Cardiac muscle cell (in vitro differentiated cells and primary cell): ENCODE data around the gene GIPC1. TPM values are rescaled to one million over a fixed set of nuclear protein-coding genes. Genes with fewer than 3 reads are reported as not detected.

ENCODE experiments used
- DNase-seq, 2 donors: peaks; one replicate each; pipeline versions ENCODE4 v3.0.0 to v3.0.0-alpha.2; 2010 to 2017; ENCODE audit warnings: low read depth in 1 of 2, low spot score in 1 of 2
- H3K27ac ChIP-seq: fragments of 200-600 bp; sonication (generic); 2 replicates; pipeline ENCODE4 v1.5.1; 2016
- H3K27me3 ChIP-seq: fragments of 200-600 bp; sonication (generic); 2 replicates; pipeline ENCODE4 v1.6.0; 2016; ENCODE audit warnings: control low read depth
- H3K36me3 ChIP-seq: fragments of 200-600 bp; sonication (generic); 2 replicates; pipeline ENCODE4 v1.5.1; 2016; ENCODE audit warnings: control low read depth
- H3K4me1 ChIP-seq: fragments of 200-600 bp; sonication (generic); 2 replicates; pipeline ENCODE4 v1.8.1; 2017; ENCODE audit warnings: low read depth, mild to moderate bottlenecking, mixed run types
- H3K4me3 ChIP-seq: fragments of 200-600 bp; sonication (generic); 2 replicates; pipeline ENCODE4 v1.5.1; 2016; ENCODE audit warnings: mild to moderate bottlenecking
- H3K9me3 ChIP-seq: fragments of 200-600 bp; sonication (generic); 2 replicates; pipeline ENCODE4 v1.5.1; 2017; ENCODE audit warnings: low read depth, mild to moderate bottlenecking, control low read depth
- CTCF ChIP-seq: IDR thresholded peaks from 2 replicates; pipeline ENCODE4 v1.5.1; 2012; ENCODE audit warnings: low read depth, mild to moderate bottlenecking, low read length
- polyA plus RNA-seq: library from polyadenylated mRNA; unstranded; fragments of >200 nt; fragmentation: Nextera tagmentation; extraction: Ambion mirVana; gene quantifications from 2 replicates; pipeline ENCODE4 v1.2.1, GENCODE V29; 2016
- total RNA-seq: library from RNA; depleted of rRNA; stranded (reverse); fragments of >200 nt; gene quantifications from 2 replicates; pipeline ENCODE4 v1.2.3, GENCODE V29; 2016

GIPC1 gene
- total and polyA plus RNA-seq, 2 experiments from 2014 or later = 133 to 145 TPM

- Histone ChIP-seq H3K9me3 (no peaks in the 10 kb centered on the region), H3K27me3 (no peaks in the 10 kb centered on the region), H3K4me3 (no peak overlapping the region), H3K36me3 (no peaks in the 10 kb centered on the region), H3K27ac (peak overlapping the region; percentile 8), H3K4me1 (peaks cover 6% of the 10 kb centered on the region)
- TF ChIP-seq CTCF = no peak
- DNase-seq = peak in 1 of 2 donors; percentile 83
Measured at GRCh38 chr19:14434543-14435319, 61.2 kb downstream of the GIPC1 start.

DNA sequence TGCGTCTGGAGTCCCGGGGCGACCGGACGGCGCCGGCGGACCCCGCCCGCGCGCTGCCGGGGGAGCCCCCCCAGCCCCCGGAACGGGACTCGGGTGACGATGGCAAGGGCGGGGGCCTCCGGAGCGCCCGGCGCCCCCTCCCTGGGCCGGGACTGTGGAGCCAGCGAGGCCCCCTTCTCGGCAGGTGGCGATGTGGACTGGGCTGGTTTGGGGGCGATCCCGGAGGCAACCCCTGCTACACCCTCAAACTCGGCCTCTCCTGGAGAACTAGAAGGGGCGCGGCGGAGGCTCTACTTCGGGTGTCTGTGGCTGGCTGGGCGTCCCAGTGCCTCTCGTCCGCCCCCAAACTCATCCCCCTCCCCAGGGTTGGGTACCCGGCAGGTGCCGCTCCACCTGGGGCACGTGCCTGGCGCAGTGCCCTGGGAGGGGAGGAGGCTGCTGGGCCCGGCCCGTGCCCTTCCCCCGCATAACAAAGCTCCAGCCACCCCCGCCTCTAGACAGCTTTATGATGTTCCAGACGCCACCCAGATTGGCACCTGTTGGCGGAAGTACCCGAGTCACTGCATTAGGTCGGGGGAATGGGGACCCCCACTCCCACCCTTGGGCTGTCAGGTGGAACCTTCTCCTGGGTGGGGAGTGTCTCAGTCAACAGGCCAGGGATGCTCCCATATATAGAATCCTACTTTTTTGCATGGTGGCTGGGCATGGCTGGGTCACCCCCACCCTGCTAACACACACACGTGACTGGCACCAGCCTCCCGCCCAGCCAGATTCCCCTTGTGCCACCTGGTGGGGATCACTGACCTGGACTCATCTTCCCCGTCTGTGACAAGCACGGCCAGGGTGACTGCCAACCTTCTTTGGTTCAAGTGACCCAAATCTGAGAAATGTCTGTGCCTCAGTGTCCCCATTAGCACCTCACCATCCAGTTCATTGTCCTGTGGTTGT is 62.1 kb downstream of the GIPC1 start:
- peak overlapping the region; percentile 86 for H3K4me3 ChIP-seq
- no peak for TF ChIP-seq CTCF
- H3K27ac ChIP-seq = no peak overlapping the region
- peaks cover 6% of the 10 kb centered on the region for H3K4me1 ChIP-seq
- H3K27me3 ChIP-seq = no peaks in the 10 kb centered on the region
- no peak for DNase-seq
- H3K36me3 ChIP-seq = no peaks in the 10 kb centered on the region
- H3K9me3 ChIP-seq = no peaks in the 10 kb centered on the region

DNA sequence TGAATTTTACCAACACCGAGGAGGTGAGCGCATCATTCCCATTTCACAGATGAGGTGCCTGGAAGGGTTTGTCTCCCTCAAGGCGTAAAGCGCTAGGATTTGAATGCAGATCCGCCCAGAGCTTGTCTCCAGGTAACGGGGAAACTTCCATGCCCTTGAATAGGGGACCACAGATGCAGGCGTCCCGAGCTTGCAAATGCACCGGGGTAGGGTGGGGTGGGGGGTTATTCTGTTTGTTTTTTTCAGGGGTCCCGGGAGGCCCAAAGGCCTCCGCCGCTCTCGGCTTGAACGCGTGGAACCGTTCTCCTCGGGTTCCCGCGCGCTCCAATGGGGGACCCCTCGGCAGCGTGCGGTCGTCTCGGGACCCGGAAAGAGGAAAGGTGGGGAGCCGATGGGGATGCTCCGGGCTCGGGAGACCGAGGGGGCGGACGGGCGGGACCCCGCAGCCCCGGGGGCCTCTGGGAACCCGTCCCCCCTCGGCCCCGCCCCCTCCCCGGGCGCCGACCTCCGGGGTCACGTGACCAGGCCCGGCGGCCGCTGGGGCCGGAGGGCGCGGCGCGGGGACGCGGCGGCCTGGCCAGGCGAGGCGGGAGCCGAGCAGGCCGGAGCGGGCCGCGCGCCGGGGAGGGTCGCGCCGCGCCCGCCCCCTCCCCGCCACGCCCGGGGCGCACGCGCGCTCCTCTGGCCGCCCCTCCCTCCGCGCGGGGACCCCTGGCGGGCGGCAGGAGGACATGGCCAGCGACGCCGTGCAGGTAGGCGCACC is 63.0 kb downstream of the GIPC1 start, which contains the start of gene PKN1:
Gene PKN1, plus strand, starts transcription at position 516 of the 763 bp plus-strand sequence. Its CDS starts 216 bp downstream, at position 732.
- peak within 1 kb of the TSS; percentile 86 for H3K4me3 ChIP-seq
- H3K4me1 ChIP-seq = peaks cover 6% of the 10 kb centered on the region
- peak; percentile 46 to 82 for DNase-seq
- TF ChIP-seq CTCF = no peak
- no peaks in the 10 kb centered on the region for H3K36me3 ChIP-seq
- no peaks in the 10 kb centered on the region for H3K9me3 ChIP-seq
- no peaks in the 10 kb centered on the region for H3K27me3 ChIP-seq
- no peak within 1 kb of the TSS for H3K27ac ChIP-seq

DNA sequence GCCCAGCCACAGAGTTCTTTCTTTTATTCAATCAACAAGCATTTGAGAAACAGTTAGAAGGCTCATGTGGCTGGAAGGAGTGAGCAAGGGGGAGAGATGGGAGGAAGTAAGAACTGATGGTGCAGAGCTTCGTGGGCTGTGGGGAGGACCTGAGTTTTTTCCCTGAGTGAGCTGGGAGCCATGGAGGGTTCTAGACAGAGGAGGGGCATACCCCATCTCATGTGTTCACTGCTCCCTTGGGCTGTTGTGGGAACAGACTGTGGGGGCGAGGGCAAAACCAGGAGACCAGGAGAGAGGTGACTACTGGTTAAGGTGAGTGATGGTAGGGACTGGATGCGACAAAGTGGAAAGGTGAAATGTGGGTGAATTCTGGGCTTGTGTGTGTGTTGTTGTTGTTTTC is 65.2 kb downstream of the GIPC1 start:
- Histone ChIP-seq H3K4me1 (peaks cover 6% of the 10 kb centered on the region), H3K9me3 (no peaks in the 10 kb centered on the region), H3K27ac (no peak overlapping the region), H3K4me3 (no peak overlapping the region), H3K36me3 (no peaks in the 10 kb centered on the region), H3K27me3 (no peaks in the 10 kb centered on the region)
- DNase-seq = no peak
- no peak for TF ChIP-seq CTCF

- peaks cover 3% of the 10 kb centered on the region for H3K4me1 ChIP-seq
- TF ChIP-seq CTCF = no peak
Measured at GRCh38 chr19:14428882-14429416, 67.0 kb downstream of the GIPC1 start.

More at GRCh38 chr19:14428882-14429416, 67.0 kb downstream of the GIPC1 start:
- DNase-seq = no peak
- H3K9me3 ChIP-seq = no peaks in the 10 kb centered on the region
- no peaks in the 10 kb centered on the region for H3K36me3 ChIP-seq
- no peak overlapping the region for H3K27ac ChIP-seq
- no peaks in the 10 kb centered on the region for H3K27me3 ChIP-seq
- no peak overlapping the region for H3K4me3 ChIP-seq
